ENCODE measurements around the gene NTHL1. TPM values are rescaled to one million over a fixed set of nuclear protein-coding genes. Genes with fewer than 3 reads are reported as not detected.

NTHL1 gene
- total and polyA plus RNA-seq, 2 of the 13 experiments (the other 11 are each of a cell fraction or from before 2014, with no cell fraction given): 47.5 to 64.9 TPM

- no peak for TF ChIP-seq STAT6 (CRISPR knock-in tag; IDR thresholded peaks at IDR 0.05; ENCODE audit: borderline replicate concordance)
- peak; percentile 81 for TF ChIP-seq TAF1 (CRISPR knock-in tag; IDR thresholded peaks at IDR 0.05)
- peak; percentile 43; the same call in 1 of the 2 replicates for TF ChIP-seq ARNTL (CRISPR knock-in tag; IDR thresholded peaks at IDR 0.05)
- TF ChIP-seq ZNF784 (CRISPR knock-in tag; IDR thresholded peaks at IDR 0.05; ENCODE audit: borderline replicate concordance): peak; percentile 88
- no peak; the same call in 1 of the 2 replicates for TF ChIP-seq ZBTB42 (CRISPR knock-in tag; IDR thresholded peaks at IDR 0.05)
- TF ChIP-seq, protein P1, sequence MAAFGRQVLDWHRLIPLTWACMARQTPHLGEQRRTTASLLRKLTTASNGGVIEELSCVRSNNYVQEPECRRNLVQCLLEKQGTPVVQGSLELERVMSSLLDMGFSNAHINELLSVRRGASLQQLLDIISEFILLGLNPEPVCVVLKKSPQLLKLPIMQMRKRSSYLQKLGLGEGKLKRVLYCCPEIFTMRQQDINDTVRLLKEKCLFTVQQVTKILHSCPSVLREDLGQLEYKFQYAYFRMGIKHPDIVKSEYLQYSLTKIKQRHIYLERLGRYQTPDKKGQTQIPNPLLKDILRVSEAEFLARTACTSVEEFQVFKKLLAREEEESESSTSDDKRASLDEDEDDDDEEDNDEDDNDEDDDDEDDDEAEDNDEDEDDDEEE (CRISPR knock-in tag; IDR thresholded peaks at IDR 0.05): peak; percentile 84; the same call in 1 of the 2 replicates
- peak; percentile 92 for TF ChIP-seq RBFOX2 (IDR thresholded peaks at IDR 0.05; ENCODE audit: low read depth, low read length)
- TF ChIP-seq, protein P2, sequence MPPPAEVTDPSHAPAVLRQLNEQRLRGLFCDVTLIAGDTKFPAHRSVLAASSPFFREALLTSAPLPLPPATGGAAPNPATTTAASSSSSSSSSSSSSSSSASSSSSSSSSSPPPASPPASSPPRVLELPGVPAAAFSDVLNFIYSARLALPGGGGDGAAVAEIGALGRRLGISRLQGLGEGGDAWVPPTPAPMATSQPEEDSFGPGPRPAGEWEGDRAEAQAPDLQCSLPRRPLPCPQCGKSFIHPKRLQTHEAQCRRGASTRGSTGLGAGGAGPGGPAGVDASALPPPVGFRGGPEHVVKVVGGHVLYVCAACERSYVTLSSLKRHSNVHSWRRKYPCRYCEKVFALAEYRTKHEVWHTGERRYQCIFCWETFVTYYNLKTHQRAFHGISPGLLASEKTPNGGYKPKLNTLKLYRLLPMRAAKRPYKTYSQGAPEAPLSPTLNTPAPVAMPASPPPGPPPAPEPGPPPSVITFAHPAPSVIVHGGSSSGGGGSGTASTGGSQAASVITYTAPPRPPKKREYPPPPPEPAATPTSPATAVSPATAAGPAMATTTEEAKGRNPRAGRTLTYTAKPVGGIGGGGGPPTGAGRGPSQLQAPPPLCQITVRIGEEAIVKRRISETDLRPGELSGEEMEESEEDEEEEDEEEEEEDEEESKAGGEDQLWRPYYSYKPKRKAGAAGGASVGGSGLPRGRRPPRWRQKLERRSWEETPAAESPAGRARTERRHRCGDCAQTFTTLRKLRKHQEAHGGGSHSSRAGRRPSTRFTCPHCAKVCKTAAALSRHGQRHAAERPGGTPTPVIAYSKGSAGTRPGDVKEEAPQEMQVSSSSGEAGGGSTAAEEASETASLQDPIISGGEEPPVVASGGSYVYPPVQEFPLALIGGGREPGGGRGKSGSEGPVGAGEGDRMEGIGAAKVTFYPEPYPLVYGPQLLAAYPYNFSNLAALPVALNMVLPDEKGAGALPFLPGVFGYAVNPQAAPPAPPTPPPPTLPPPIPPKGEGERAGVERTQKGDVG (CRISPR knock-in tag; IDR thresholded peaks at IDR 0.05; ENCODE audit: borderline replicate concordance): no peak
- TF ChIP-seq TRAFD1 (CRISPR knock-in tag; IDR thresholded peaks at IDR 0.05; ENCODE audit: borderline replicate concordance): no peak
- TF ChIP-seq HMGA1 (CRISPR knock-in tag; conservative IDR thresholded peaks at IDR 0.05): no peak
- TF ChIP-seq, protein P3, sequence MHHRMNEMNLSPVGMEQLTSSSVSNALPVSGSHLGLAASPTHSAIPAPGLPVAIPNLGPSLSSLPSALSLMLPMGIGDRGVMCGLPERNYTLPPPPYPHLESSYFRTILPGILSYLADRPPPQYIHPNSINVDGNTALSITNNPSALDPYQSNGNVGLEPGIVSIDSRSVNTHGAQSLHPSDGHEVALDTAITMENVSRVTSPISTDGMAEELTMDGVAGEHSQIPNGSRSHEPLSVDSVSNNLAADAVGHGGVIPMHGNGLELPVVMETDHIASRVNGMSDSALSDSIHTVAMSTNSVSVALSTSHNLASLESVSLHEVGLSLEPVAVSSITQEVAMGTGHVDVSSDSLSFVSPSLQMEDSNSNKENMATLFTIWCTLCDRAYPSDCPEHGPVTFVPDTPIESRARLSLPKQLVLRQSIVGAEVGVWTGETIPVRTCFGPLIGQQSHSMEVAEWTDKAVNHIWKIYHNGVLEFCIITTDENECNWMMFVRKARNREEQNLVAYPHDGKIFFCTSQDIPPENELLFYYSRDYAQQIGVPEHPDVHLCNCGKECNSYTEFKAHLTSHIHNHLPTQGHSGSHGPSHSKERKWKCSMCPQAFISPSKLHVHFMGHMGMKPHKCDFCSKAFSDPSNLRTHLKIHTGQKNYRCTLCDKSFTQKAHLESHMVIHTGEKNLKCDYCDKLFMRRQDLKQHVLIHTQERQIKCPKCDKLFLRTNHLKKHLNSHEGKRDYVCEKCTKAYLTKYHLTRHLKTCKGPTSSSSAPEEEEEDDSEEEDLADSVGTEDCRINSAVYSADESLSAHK (CRISPR knock-in tag; IDR thresholded peaks at IDR 0.05; ENCODE audit: borderline replicate concordance): no peak
- peak; percentile 67; the same call in 1 of the 2 replicates for TF ChIP-seq HDAC1 (CRISPR knock-in tag; IDR thresholded peaks at IDR 0.05)
- no peak for TF ChIP-seq ZNF207 (IDR thresholded peaks at IDR 0.05; ENCODE audit: borderline replicate concordance)
- TF ChIP-seq ZNF44 (CRISPR knock-in tag; IDR thresholded peaks at IDR 0.05): no peak
- no peak; the same call in 1 of the 2 replicates for TF ChIP-seq ZKSCAN8 (CRISPR knock-in tag; IDR thresholded peaks at IDR 0.05; ENCODE audit: borderline replicate concordance)
- no peak for TF ChIP-seq ZBTB1 (CRISPR knock-in tag; IDR thresholded peaks at IDR 0.05; ENCODE audit: borderline replicate concordance)
Observed at GRCh38 chr16:2009791-2010510, 37.7 kb downstream of the NTHL1 start, which contains the start of gene ZNF598 (continued).
